IMR-90 (cell line): Measurements from ENCODE around the gene FAM20C. TPM values are rescaled to one million over a fixed set of nuclear protein-coding genes. Genes with fewer than 3 reads are reported as not detected.

Source experiments
- ATAC-seq: fragments of 200-7000 bp; cut with Tn5 transposase; 2 replicates; pipeline ENCODE4 v1.9.1; 2020; ENCODE audit warnings: low read depth, mild to moderate bottlenecking, moderate library complexity
- BruUV-seq: library from RNA; stranded (reverse); fragments of 400-500 nt; replicated peaks from 2 replicates; lab custom pipeline; 2021; lab: Mats Ljungman, UMichigan
- CTCF ChIA-PET: fragments of 300-600 bp; formaldehyde crosslinking; extraction: SDS; loops from one replicate; lab custom pipeline; 2021; ENCODE audit warnings: antibody characterized with exemption; lab: Yijun Ruan, JAX
- POLR2A ChIA-PET: fragments of 300-600 bp; sonication (Branson Sonifier 250); formaldehyde crosslinking; loops from one replicate; lab custom pipeline; 2022; ENCODE audit warnings: antibody characterized with exemption; ENCODE audit not compliant: unreplicated experiment; lab: Charles Lee
- DNase-seq: peaks from one replicate; pipeline ENCODE4 v3.0.0; 2013
- H2AFZ ChIP-seq: replicated peaks from 2 replicates; pipeline ENCODE3; 2013; ENCODE audit warnings: low read length, mild to moderate bottlenecking; ENCODE audit not compliant: poor library complexity
- H2AK5ac ChIP-seq: 2 replicates; pipeline ENCODE4 v1.6.1; 2013; ENCODE audit warnings: low read depth, low read length, inconsistent platforms
- H2AK9ac ChIP-seq: replicated peaks from 2 replicates; pipeline ENCODE3; 2013; ENCODE audit warnings: mild to moderate bottlenecking, low read depth, low read length, moderate library complexity; ENCODE audit not compliant: poor library complexity
- H2BK120ac ChIP-seq: 2 replicates; pipeline ENCODE4 v1.6.1; 2013; ENCODE audit warnings: low read depth, low read length, inconsistent platforms
- H2BK15ac ChIP-seq: 3 replicates; pipeline ENCODE4 v1.6.1; 2013; ENCODE audit warnings: low read depth, low read length, inconsistent platforms
- H2BK20ac ChIP-seq: 2 replicates; pipeline ENCODE4 v1.6.1; 2013; ENCODE audit warnings: low read depth, mild to moderate bottlenecking, inconsistent platforms, low read length, moderate library complexity
- H2BK5ac ChIP-seq: 2 replicates; pipeline ENCODE4 v1.6.1; 2013; ENCODE audit warnings: mild to moderate bottlenecking, low read depth, low read length, inconsistent platforms; ENCODE audit not compliant: poor library complexity, severe bottlenecking
- H3K14ac ChIP-seq: replicated peaks from 2 replicates; pipeline ENCODE4 v1.6.1; 2013; ENCODE audit warnings: low read depth, low read length, inconsistent platforms
- H3K18ac ChIP-seq: 2 replicates; pipeline ENCODE4 v1.6.1; 2013; ENCODE audit warnings: low read depth, low read length, control low read depth
- H3K23ac ChIP-seq: 2 replicates; pipeline ENCODE4 v1.6.1; 2013; ENCODE audit warnings: low read depth, low read length, inconsistent platforms
- H3K27ac ChIP-seq: 2 replicates; pipeline ENCODE4 v1.5.1; 2013; ENCODE audit warnings: mild to moderate bottlenecking, control low read depth, low read length; ENCODE audit not compliant: insufficient read depth
- H3K27me3 ChIP-seq: 2 replicates; pipeline ENCODE4 v1.6.1; 2013; ENCODE audit warnings: low read length; ENCODE audit not compliant: control insufficient read depth, insufficient read depth
- H3K36me3 ChIP-seq: 2 replicates; pipeline ENCODE4 v1.6.1; 2013; ENCODE audit warnings: low read length, mixed read lengths; ENCODE audit not compliant: control insufficient read depth, insufficient read depth
- H3K4ac ChIP-seq: 2 replicates; pipeline ENCODE4 v1.6.1; 2013; ENCODE audit warnings: low read depth, low read length, inconsistent platforms
- H3K4me1 ChIP-seq: 2 replicates; pipeline ENCODE4 v1.6.1; 2013; ENCODE audit warnings: low read length, mixed read lengths; ENCODE audit not compliant: control insufficient read depth, insufficient read depth
- H3K4me2 ChIP-seq: 2 replicates; pipeline ENCODE4 v1.6.1; 2013; ENCODE audit warnings: low read depth, mild to moderate bottlenecking, control low read depth, low read length, moderate library complexity
- H3K4me3 ChIP-seq: 2 replicates; pipeline ENCODE4 v1.5.1; 2013; ENCODE audit warnings: low read depth, mild to moderate bottlenecking, control low read depth, low read length, moderate library complexity; ENCODE audit not compliant: insufficient read depth
- H3K56ac ChIP-seq: 2 replicates; pipeline ENCODE4 v1.6.1; 2013; ENCODE audit warnings: low read length, inconsistent platforms; ENCODE audit not compliant: insufficient read depth; ENCODE audit errors: extremely low read depth
- H3K79me1 ChIP-seq, 2 experiments: 2 replicates each; pipeline ENCODE4 v1.6.1; 2013; ENCODE audit warnings: low read length in 2 of 2, inconsistent platforms in 1 of 2, low read depth in 1 of 2
- H3K9ac ChIP-seq: 2 replicates; pipeline ENCODE4 v1.6.1; 2013; ENCODE audit warnings: low read depth, low read length, control low read depth
- H3K9me1 ChIP-seq: 2 replicates; pipeline ENCODE4 v1.6.1; 2013; ENCODE audit warnings: low read length, inconsistent platforms; ENCODE audit not compliant: insufficient read depth
- H3K9me3 ChIP-seq: 2 replicates; pipeline ENCODE4 v1.6.1; 2013; ENCODE audit warnings: low read length; ENCODE audit not compliant: control insufficient read depth, insufficient read depth
- H4K20me1 ChIP-seq: 2 replicates; pipeline ENCODE4 v1.6.1; 2013; ENCODE audit warnings: low read length, inconsistent platforms; ENCODE audit not compliant: insufficient read depth
- H4K5ac ChIP-seq: 2 replicates; pipeline ENCODE4 v1.6.1; 2013; ENCODE audit warnings: mild to moderate bottlenecking, low read depth, low read length, control low read depth
- H4K8ac ChIP-seq, 2 experiments: 2 replicates each; pipeline ENCODE4 v1.6.1; 2013; ENCODE audit warnings: low read depth in 2 of 2, low read length in 2 of 2, control low read depth in 1 of 2, inconsistent platforms in 1 of 2
- H4K91ac ChIP-seq: 2 replicates; pipeline ENCODE4 v1.6.1; 2013; ENCODE audit warnings: low read depth, low read length, inconsistent platforms; ENCODE audit not compliant: insufficient read depth
- BHLHE40 ChIP-seq: fragments of 150-350 bp; IDR thresholded peaks from 2 replicates; pipeline ENCODE4 v1.6.1; 2016; ENCODE audit warnings: mild to moderate bottlenecking, low read depth, low read length
- CEBPB ChIP-seq: IDR thresholded peaks from 2 replicates; pipeline ENCODE4 v1.6.1; 2012; ENCODE audit warnings: low read depth, low read length, improper control_type of control experiment
- CHD1 ChIP-seq: IDR thresholded peaks from 2 replicates; pipeline ENCODE4 v1.6.1; 2012; ENCODE audit warnings: low read depth, low read length, improper control_type of control experiment
- CTCF ChIP-seq: conservative IDR thresholded peaks from 2 replicates; pipeline ENCODE4 v1.5.1; 2012; ENCODE audit warnings: mild to moderate bottlenecking, low read depth, low read length, improper control_type of control experiment
- FOS ChIP-seq: fragments of 150-350 bp; IDR thresholded peaks from 2 replicates; pipeline ENCODE4 v1.6.1; 2016; ENCODE audit warnings: low read depth, low read length
- MAFK ChIP-seq: IDR thresholded peaks from 2 replicates; pipeline ENCODE4 v1.6.1; 2012; ENCODE audit warnings: low read depth, low read length, improper control_type of control experiment
- MAZ ChIP-seq: IDR thresholded peaks from 2 replicates; pipeline ENCODE4 v1.6.1; 2012; ENCODE audit warnings: low read depth, mild to moderate bottlenecking, low read length, improper control_type of control experiment, moderate library complexity, borderline replicate concordance
- MXI1 ChIP-seq: IDR thresholded peaks from 2 replicates; pipeline ENCODE4 v1.6.1; 2012; ENCODE audit warnings: low read depth, mild to moderate bottlenecking, low read length, moderate library complexity, borderline replicate concordance
- NFE2L2 ChIP-seq: fragments of 150-350 bp; IDR thresholded peaks from 2 replicates; pipeline ENCODE4 v1.6.1; 2016; ENCODE audit warnings: low read depth, mild to moderate bottlenecking, low read length
- POLR2A ChIP-seq: IDR thresholded peaks from 2 replicates; pipeline ENCODE4 v1.6.1; 2012; ENCODE audit warnings: mild to moderate bottlenecking, low read depth, low read length
- RAD21 ChIP-seq: IDR thresholded peaks from 2 replicates; pipeline ENCODE4 v1.6.1; 2012; ENCODE audit warnings: low read length, improper control_type of control experiment
- RCOR1 ChIP-seq: IDR thresholded peaks from 2 replicates; pipeline ENCODE4 v1.6.1; 2012; ENCODE audit warnings: mild to moderate bottlenecking, low read length, improper control_type of control experiment; ENCODE audit not compliant: insufficient replicate concordance
- RFX5 ChIP-seq: IDR thresholded peaks from 2 replicates; pipeline ENCODE4 v1.8.0; 2012; ENCODE audit warnings: low read depth, mild to moderate bottlenecking, low read length, moderate library complexity
- SMC3 ChIP-seq: fragments of 150-350 bp; IDR thresholded peaks from 2 replicates; pipeline ENCODE4 v1.6.1; 2016; ENCODE audit warnings: low read depth, mild to moderate bottlenecking, antibody characterized with exemption, low read length, moderate library complexity
- USF2 ChIP-seq: fragments of 150-350 bp; IDR thresholded peaks from 2 replicates; pipeline ENCODE4 v1.6.1; 2017; ENCODE audit warnings: mild to moderate bottlenecking, antibody characterized with exemption, low read length, low read depth
- WGBS, 2 experiments: methylation state at CpG; one replicate each; pipeline versions ENCODE4 v1.1.5 to v1.1.7; 2013; ENCODE audit warnings: missing lambda C conversion rate in 2 of 2; ENCODE audit not compliant: insufficient read length in 1 of 2; ENCODE audit errors: extremely low coverage in 2 of 2; 5-methylcytosine and 5-hydroxymethylcytosine counted together
- dilution Hi-C: fragments of 300-500 bp; cut with HindIII; formaldehyde crosslinking; loops from one replicate; pipeline ENCODE4 v1.14.3; 2018; ENCODE audit warnings: low sequenced_read_pairs; ENCODE audit not compliant: unreplicated experiment
- in situ Hi-C: fragments of 300-500 bp; cut with MboI; formaldehyde crosslinking; loops from 3 replicates; pipeline ENCODE4 v1.14.3; 2019; ENCODE audit warnings: low sequenced_read_pairs, inconsistent platforms, mixed read lengths
- intact Hi-C: fragments of 100-400 bp; cut with micrococcal nuclease; formaldehyde crosslinking; loops from 2 replicates; pipeline ENCODE4 v1.10.0; 2022
- polyA plus RNA-seq, 3 experiments: library from polyadenylated mRNA; depleted of rRNA; stranded (reverse); fragments of >200 nt; gene quantifications; 2 replicates each; pipeline ENCODE4 v1.2.3, GENCODE V29; 2012; ENCODE audit warnings: low replicate concordance in 1 of 3
- total RNA-seq: library from RNA; depleted of rRNA; stranded (reverse); fragments of >200 nt; gene quantifications from 2 replicates; pipeline ENCODE4 v1.2.3, GENCODE V29; 2012
- TF ChIP-seq, protein P1 (sequence below): fragments of 150-350 bp; IDR thresholded peaks from 2 replicates; pipeline ENCODE4 v1.6.1; 2016; ENCODE audit warnings: low read depth, mild to moderate bottlenecking, low read length, moderate library complexity, borderline replicate concordance

The FAM20C gene
- total and polyA plus RNA-seq, 2 of the 4 experiments (the other 2 are of a cell fraction): 7.7 to 36.6 TPM

- no peak overlapping the region for H3K14ac ChIP-seq
- no peak overlapping the region for H3K56ac ChIP-seq
- H4K8ac ChIP-seq: no peak overlapping the region
- dilution Hi-C loops (no loop called here), intact Hi-C loops (no loop called here), in situ Hi-C loops (no loop called here)
- ChIA-PET POLR2A (no interaction called here), CTCF (no interaction called here)
- no peak for ATAC-seq
- H3K9me3 ChIP-seq: no peaks in the 10 kb centered on the region
- no peak overlapping the region for H3K4ac ChIP-seq
- no peak overlapping the region for H3K23ac ChIP-seq
- H3K27ac ChIP-seq: no peak overlapping the region
- no peaks in the 10 kb centered on the region for H3K27me3 ChIP-seq
- H4K20me1 ChIP-seq: peaks cover 3% of the 10 kb centered on the region; the same call in 1 of the 2 replicates
- H2BK5ac ChIP-seq: no peak overlapping the region
- DNase-seq: no peak
- H3K9ac ChIP-seq: no peak overlapping the region
- peaks cover 3 to 4% of the 10 kb centered on the region in 2 experiments; a peak in 3 of 4 replicates for H3K79me1 ChIP-seq
- WGBS, 2 experiments: 86% methylated on average over 8 of the region's 15 CpGs; no CpG with 5 or more reads in 1 of the 2 experiments
- no peak overlapping the region for H4K5ac ChIP-seq
- no peak overlapping the region for H3K4me3 ChIP-seq
- no peaks in the 10 kb centered on the region for H3K9me1 ChIP-seq
- no peak overlapping the region for H2AK9ac ChIP-seq
- BruUV-seq: no TSS peak
- no peaks in the 10 kb centered on the region for H3K4me1 ChIP-seq
- TF ChIP-seq MAZ (no peak), USF2 (no peak), RCOR1 (no peak), CEBPB (no peak), MAFK (no peak), FOS (no peak), CHD1 (no peak), RAD21 (no peak), CTCF (no peak), POLR2A (no peak), MXI1 (no peak), BHLHE40 (no peak), SMC3 (no peak), NFE2L2 (no peak), RFX5 (no peak)
- TF ChIP-seq, protein P1, sequence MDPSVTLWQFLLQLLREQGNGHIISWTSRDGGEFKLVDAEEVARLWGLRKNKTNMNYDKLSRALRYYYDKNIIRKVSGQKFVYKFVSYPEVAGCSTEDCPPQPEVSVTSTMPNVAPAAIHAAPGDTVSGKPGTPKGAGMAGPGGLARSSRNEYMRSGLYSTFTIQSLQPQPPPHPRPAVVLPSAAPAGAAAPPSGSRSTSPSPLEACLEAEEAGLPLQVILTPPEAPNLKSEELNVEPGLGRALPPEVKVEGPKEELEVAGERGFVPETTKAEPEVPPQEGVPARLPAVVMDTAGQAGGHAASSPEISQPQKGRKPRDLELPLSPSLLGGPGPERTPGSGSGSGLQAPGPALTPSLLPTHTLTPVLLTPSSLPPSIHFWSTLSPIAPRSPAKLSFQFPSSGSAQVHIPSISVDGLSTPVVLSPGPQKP: no peak
- H2AK5ac ChIP-seq: no peak overlapping the region
- no peak overlapping the region for H2BK15ac ChIP-seq
- no peak overlapping the region for H3K18ac ChIP-seq
- H4K91ac ChIP-seq: no peak overlapping the region
- no peak overlapping the region for H2BK120ac ChIP-seq
- no peak overlapping the region for H3K4me2 ChIP-seq
- no peak overlapping the region for H2BK20ac ChIP-seq
- H2AFZ ChIP-seq: peak overlapping the region; percentile 43
- H3K36me3 ChIP-seq: peaks cover 95% of the 10 kb centered on the region
Observed at GRCh38 chr7:250523-250922, 58.2 kb downstream of the FAM20C start.
